Loucy (cell line): ENCODE data around the gene SLC26A6.

ENCODE experiments used
- H2AFZ ChIP-seq: fragments of 200-600 bp; sonication (generic); 2 replicates; pipeline ENCODE4 v1.6.0; 2016; ENCODE audit warnings: antibody characterized with exemption, mild to moderate bottlenecking, low read length, moderate library complexity
- H3F3A ChIP-seq: fragments of 200-600 bp; 2 replicates; pipeline ENCODE4 v1.6.0; 2016; ENCODE audit warnings: antibody characterized with exemption, low read depth, mild to moderate bottlenecking
- H3K27me3 ChIP-seq: fragments of 200-600 bp; sonication (generic); 2 replicates; pipeline ENCODE4 v1.6.1; 2014; ENCODE audit warnings: low read length, mild to moderate bottlenecking; ENCODE audit not compliant: insufficient read depth, poor library complexity, severe bottlenecking
- H3K36me3 ChIP-seq: fragments of 200-600 bp; sonication (generic); 2 replicates; pipeline ENCODE4 v1.6.1; 2016; ENCODE audit warnings: low read length; ENCODE audit not compliant: insufficient read depth
- H3K4me1 ChIP-seq: fragments of 200-600 bp; sonication (generic); 2 replicates; pipeline ENCODE4 v1.5.1; 2014; ENCODE audit warnings: low read length, mild to moderate bottlenecking; ENCODE audit not compliant: insufficient read depth, poor library complexity, severe bottlenecking
- H3K4me2 ChIP-seq: fragments of 200-600 bp; sonication (generic); 2 replicates; pipeline ENCODE4 v1.6.0; 2014; ENCODE audit warnings: antibody characterized with exemption, low read length, low read depth, mild to moderate bottlenecking; ENCODE audit not compliant: poor library complexity, severe bottlenecking
- H3K4me3 ChIP-seq: fragments of 200-600 bp; sonication (generic); 2 replicates; pipeline ENCODE4 v1.5.1; 2014; ENCODE audit warnings: low read length, mild to moderate bottlenecking, mixed read lengths; ENCODE audit not compliant: poor library complexity, severe bottlenecking
- H3K79me2 ChIP-seq: fragments of 200-600 bp; sonication (generic); 2 replicates; pipeline ENCODE4 v1.6.1; 2014; ENCODE audit warnings: low read length; ENCODE audit not compliant: insufficient read depth
- H3K9ac ChIP-seq: fragments of 200-600 bp; sonication (generic); 2 replicates; pipeline ENCODE4 v1.6.0; 2014; ENCODE audit warnings: mild to moderate bottlenecking, low read depth, low read length, moderate library complexity; ENCODE audit not compliant: poor library complexity, severe bottlenecking
- H3K9me2 ChIP-seq: fragments of 200-600 bp; sonication (generic); replicated peaks from 2 replicates; pipeline ENCODE4 v1.6.1; 2016; ENCODE audit warnings: low read depth, low read length, mixed read lengths
- H3K9me3 ChIP-seq: fragments of 200-600 bp; sonication (generic); 2 replicates; pipeline ENCODE4 v1.6.1; 2014; ENCODE audit warnings: mild to moderate bottlenecking, antibody characterized with exemption, low read length, low read depth; ENCODE audit not compliant: insufficient read depth
- H4K20me1 ChIP-seq: fragments of 200-600 bp; sonication (generic); 2 replicates; pipeline ENCODE4 v1.6.0; 2014; ENCODE audit warnings: antibody characterized with exemption, low read length, mild to moderate bottlenecking; ENCODE audit not compliant: insufficient read depth, poor library complexity, severe bottlenecking
- CTCF ChIP-seq: fragments of 200-600 bp; sonication (generic); conservative IDR thresholded peaks from 2 replicates; pipeline ENCODE4 v1.5.1; 2014; ENCODE audit warnings: mild to moderate bottlenecking, antibody characterized with exemption, low read length
- EZH2phosphoT487 ChIP-seq: fragments of 200-600 bp; IDR thresholded peaks from 2 replicates; pipeline ENCODE4 v1.6.1; 2018; ENCODE audit warnings: antibody characterized with exemption, mild to moderate bottlenecking, moderate library complexity, borderline replicate concordance

SLC26A6 gene

GRCh38 chr3:48614044-48614443 lies 21.2 kb downstream of the SLC26A6 start:
- Histone ChIP-seq H3K79me2 (peaks cover 11% of the 10 kb centered on the region), H3K4me2 (no peak overlapping the region), H2AFZ (no peak overlapping the region), H3K9me3 (peaks cover 7% of the 10 kb centered on the region; the same call in 1 of the 2 replicates), H3K4me1 (no peaks in the 10 kb centered on the region), H3K27me3 (no peaks in the 10 kb centered on the region), H3K9me2 (no peaks in the 10 kb centered on the region), H3K4me3 (no peak overlapping the region), H3F3A (no peaks in the 10 kb centered on the region), H3K36me3 (no peaks in the 10 kb centered on the region), H3K9ac (no peak overlapping the region), H4K20me1 (peaks cover under 1% of the 10 kb centered on the region)
- TF ChIP-seq EZH2phosphoT487: no peak
- no peak for TF ChIP-seq CTCF

- Histone ChIP-seq H3K27me3 (no peaks in the 10 kb centered on the region), H3K9me3 (peaks cover 5% of the 10 kb centered on the region; the same call in 1 of the 2 replicates), H2AFZ (no peak overlapping the region), H3K4me1 (peaks cover 13% of the 10 kb centered on the region), H3F3A (no peaks in the 10 kb centered on the region), H3K36me3 (no peaks in the 10 kb centered on the region), H3K9me2 (no peaks in the 10 kb centered on the region), H4K20me1 (peaks cover 8% of the 10 kb centered on the region), H3K4me3 (no peak overlapping the region), H3K4me2 (no peak overlapping the region), H3K9ac (no peak overlapping the region), H3K79me2 (peaks cover 29% of the 10 kb centered on the region)
- TF ChIP-seq EZH2phosphoT487 (no peak), CTCF (no peak)
These were observed 23.0 kb downstream of the SLC26A6 start for GRCh38 chr3:48612309-48612708.

- peaks cover 19% of the 10 kb centered on the region; the same call in 1 of the 2 replicates for H3K36me3 ChIP-seq
- peaks cover 8% of the 10 kb centered on the region for H4K20me1 ChIP-seq
- H3K9me2 ChIP-seq: no peaks in the 10 kb centered on the region
- peaks cover 19% of the 10 kb centered on the region for H3K4me1 ChIP-seq
- no peaks in the 10 kb centered on the region for H3F3A ChIP-seq
- H3K27me3 ChIP-seq: no peaks in the 10 kb centered on the region
- TF ChIP-seq EZH2phosphoT487 (no peak), CTCF (peak; percentile 59)
- peaks cover 45% of the 10 kb centered on the region for H3K79me2 ChIP-seq
- H3K9ac ChIP-seq: peak within 1 kb of the TSS; percentile 96
- no peaks in the 10 kb centered on the region for H3K9me3 ChIP-seq
- peak within 1 kb of the TSS; percentile 91 for H3K4me3 ChIP-seq
- H2AFZ ChIP-seq: peak within 1 kb of the TSS; percentile 98
- peak within 1 kb of the TSS; percentile 98 for H3K4me2 ChIP-seq
These were observed 25.9 kb downstream of the SLC26A6 start, which contains the start of gene UQCRC1 for GRCh38 chr3:48609088-48610005. UQCRC1 (minus strand) TSS chr3:48609646; CDS start chr3:48609620, 26 bp downstream.
